ENCODE measurements around the gene TFEC.

The TFEC gene

GRCh38 chr7:115968171-115968570 is 62.4 kb downstream of the TFEC start:
- TF ChIP-seq ZBTB7A (IDR thresholded peaks at IDR 0.05; ENCODE audit: low read depth), result no peak
- no peak for TF ChIP-seq YY1 (IDR thresholded peaks at IDR 0.05; ENCODE audit: low read depth)
- no peak for TF ChIP-seq RAD21 (IDR thresholded peaks at IDR 0.05; ENCODE audit: low read depth)
- no peak for TF ChIP-seq FOXM1 (IDR thresholded peaks at IDR 0.05; ENCODE audit: borderline replicate concordance, low read depth)
- TF ChIP-seq REST (IDR thresholded peaks at IDR 0.05; ENCODE audit: low read depth), result no peak
- TF ChIP-seq TEAD4 (IDR thresholded peaks at IDR 0.05), result no peak
- no peak for TF ChIP-seq CEBPB (IDR thresholded peaks at IDR 0.05)
- TF ChIP-seq TAF1 (IDR thresholded peaks at IDR 0.05; ENCODE audit: low read depth), result no peak
- TF ChIP-seq, protein P1, sequence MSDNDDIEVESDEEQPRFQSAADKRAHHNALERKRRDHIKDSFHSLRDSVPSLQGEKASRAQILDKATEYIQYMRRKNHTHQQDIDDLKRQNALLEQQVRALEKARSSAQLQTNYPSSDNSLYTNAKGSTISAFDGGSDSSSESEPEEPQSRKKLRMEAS (IDR thresholded peaks at IDR 0.05), result no peak
- TF ChIP-seq TCF12 (IDR thresholded peaks at IDR 0.05; ENCODE audit: low read depth), result no peak
- no peak for TF ChIP-seq NFIC (IDR thresholded peaks at IDR 0.05)

DNA sequence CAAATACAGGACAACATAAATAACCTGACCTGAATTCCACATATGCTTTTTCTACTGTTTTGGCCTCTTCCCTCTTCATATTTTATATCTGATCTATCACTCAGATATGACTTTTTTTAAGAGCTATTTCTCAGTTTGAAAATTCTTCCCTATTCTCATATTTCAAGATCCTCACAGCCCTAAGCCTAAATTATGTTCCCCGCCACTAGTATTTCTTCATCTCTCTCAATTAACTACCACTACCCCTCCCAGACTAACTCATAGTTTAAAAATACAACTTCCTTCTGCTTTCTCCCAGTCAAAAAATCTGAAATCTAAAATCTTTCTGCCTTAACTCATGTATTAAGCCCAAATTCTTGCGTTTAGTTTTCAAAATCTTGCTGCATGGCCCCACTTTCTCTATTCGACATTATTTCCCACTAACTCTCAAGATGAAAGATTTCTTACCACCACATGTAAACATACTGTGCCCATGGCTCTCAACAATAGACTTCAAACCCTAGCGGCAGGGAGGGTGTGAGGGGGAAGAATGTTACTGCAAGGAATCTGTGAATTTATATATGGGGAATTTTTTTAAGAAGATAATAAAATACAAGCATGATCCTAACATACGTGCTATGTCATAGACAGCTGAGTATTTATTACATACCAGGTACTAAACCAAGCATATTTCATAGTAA is 64.6 kb downstream of the TFEC start:
- no peak for TF ChIP-seq CREB1 (IDR thresholded peaks at IDR 0.05; ENCODE audit: low read depth)
- no peak for TF ChIP-seq REST (IDR thresholded peaks at IDR 0.05; ENCODE audit: low read depth)
- no peak for TF ChIP-seq TEAD4 (IDR thresholded peaks at IDR 0.05)
- no peak for TF ChIP-seq RAD21 (IDR thresholded peaks at IDR 0.05; ENCODE audit: low read depth)
- no peak for TF ChIP-seq YY1 (IDR thresholded peaks at IDR 0.05; ENCODE audit: low read depth)
- no peak for TF ChIP-seq CEBPB (IDR thresholded peaks at IDR 0.05)
- TF ChIP-seq TAF1 (IDR thresholded peaks at IDR 0.05; ENCODE audit: low read depth), result no peak
- no peak for TF ChIP-seq TCF12 (IDR thresholded peaks at IDR 0.05; ENCODE audit: low read depth)
- no peak for TF ChIP-seq USF1 (IDR thresholded peaks at IDR 0.05)
- TF ChIP-seq NFIC (IDR thresholded peaks at IDR 0.05), result no peak
- TF ChIP-seq EP300 (IDR thresholded peaks at IDR 0.05; ENCODE audit: borderline replicate concordance), result no peak
- no peak for TF ChIP-seq EGR1 (IDR thresholded peaks at IDR 0.05)
- no peak for TF ChIP-seq ZBTB7A (IDR thresholded peaks at IDR 0.05; ENCODE audit: low read depth)

DNA sequence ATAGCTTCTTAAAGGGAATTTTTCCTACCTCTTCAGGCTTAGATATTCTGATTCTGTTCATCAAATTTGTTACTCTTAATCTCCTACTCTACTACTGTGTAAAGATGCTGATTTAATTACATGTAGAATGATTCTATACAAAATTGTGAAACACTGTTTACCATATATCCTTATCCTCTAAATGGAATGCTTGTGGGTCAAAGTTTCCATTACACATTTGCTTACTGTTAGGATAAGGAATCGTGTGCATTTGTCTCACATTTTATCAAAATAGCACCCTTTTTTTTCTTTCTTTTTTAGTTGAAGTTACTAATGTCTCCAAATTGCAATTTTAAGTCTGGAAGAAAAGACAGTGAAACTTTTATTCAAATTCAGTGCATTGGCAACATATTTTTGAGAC is 65.3 kb downstream of the TFEC start:
- TF ChIP-seq, protein P1 (IDR thresholded peaks at IDR 0.05), result no peak
- TF ChIP-seq RAD21 (IDR thresholded peaks at IDR 0.05; ENCODE audit: low read depth), result no peak
- no peak for TF ChIP-seq CREB1 (IDR thresholded peaks at IDR 0.05; ENCODE audit: low read depth)
- TF ChIP-seq FOXM1 (IDR thresholded peaks at IDR 0.05; ENCODE audit: borderline replicate concordance, low read depth), result no peak
- no peak for TF ChIP-seq ZBTB7A (IDR thresholded peaks at IDR 0.05; ENCODE audit: low read depth)
- TF ChIP-seq YY1 (IDR thresholded peaks at IDR 0.05; ENCODE audit: low read depth), result no peak
- no peak for TF ChIP-seq EP300 (IDR thresholded peaks at IDR 0.05; ENCODE audit: borderline replicate concordance)
- no peak for TF ChIP-seq USF1 (IDR thresholded peaks at IDR 0.05)
- no peak for TF ChIP-seq REST (IDR thresholded peaks at IDR 0.05; ENCODE audit: low read depth)
- TF ChIP-seq NFIC (IDR thresholded peaks at IDR 0.05), result no peak
- TF ChIP-seq CEBPB (IDR thresholded peaks at IDR 0.05), result no peak
- no peak for TF ChIP-seq TAF1 (IDR thresholded peaks at IDR 0.05; ENCODE audit: low read depth)
- TF ChIP-seq TEAD4 (IDR thresholded peaks at IDR 0.05), result no peak
- TF ChIP-seq TCF12 (IDR thresholded peaks at IDR 0.05; ENCODE audit: low read depth), result no peak

- no peak for TF ChIP-seq RAD21 (IDR thresholded peaks at IDR 0.05; ENCODE audit: low read depth)
- TF ChIP-seq REST (IDR thresholded peaks at IDR 0.05; ENCODE audit: low read depth), result no peak
- no peak for TF ChIP-seq CREB1 (IDR thresholded peaks at IDR 0.05; ENCODE audit: low read depth)
- TF ChIP-seq TCF12 (IDR thresholded peaks at IDR 0.05; ENCODE audit: low read depth), result no peak
- no peak for TF ChIP-seq EP300 (IDR thresholded peaks at IDR 0.05; ENCODE audit: borderline replicate concordance)
Observed at GRCh38 chr7:115964799-115965198, 65.8 kb downstream of the TFEC start.

All from Ishikawa (cell line).